Left ventricle myocardium superior (tissue), 1 donor: ENCODE data around the gene PCDHGA7. TPM values are rescaled to one million over a fixed set of nuclear protein-coding genes. Genes with fewer than 3 reads are reported as not detected.
"Not testable (repeated sequence)": the region's sequence is repeated elsewhere in the genome, so short reads cannot be mapped to it uniquely, and the experiment has no call there.

ENCODE experiments used
- ATAC-seq: fragments of 200-7000 bp; cut with Tn5 transposase; one replicate; pipeline ENCODE4 v1.9.1; 2020; ENCODE audit warnings: mild to moderate bottlenecking, moderate library complexity
- DNase-seq: peaks from one replicate; pipeline ENCODE4 v3.0.0-alpha.2; 2020
- intact Hi-C: fragments of 100-400 bp; cut with micrococcal nuclease; formaldehyde crosslinking; loops from one replicate; pipeline ENCODE4 v1.11.0; 2022
- total RNA-seq: library from RNA; stranded (reverse); fragmentation: NEBNext Ultra II Directional; extraction: Animal tissue kit (Norgen Biotek cat#: 25700); gene quantifications from one replicate; pipeline ENCODE4 v1.2.1, GENCODE V29; 2021
- donor health status: DM: no; HTN: yes; CAD: no; lungs with severe emphysema.

Gene PCDHGA7
- total RNA-seq, 1 donor from 2014 or later = 7.0 TPM

- intact Hi-C loops = loop anchor here (10.0 kb wide), 2 partner anchors 57 to 107 kb away; partner anchors contain the start of gene PCDHGC3
- peak; percentile 89 for DNase-seq
- ATAC-seq = peak; percentile 91
These were observed 35.1 kb downstream of the PCDHGA7 start, which contains the start of gene PCDHGB7 for GRCh38 chr5:141417494-141418172. Gene PCDHGB7 (plus strand): TSS chr5:141417677. CDS start chr5:141417860, 183 bp downstream.

- ATAC-seq (no peak), DNase-seq (no peak)
- intact Hi-C loops = loop anchor here (10.0 kb wide), 2 partner anchors 56 to 106 kb away; partner anchors contain the start of gene PCDHGC3
These were observed 36.7 kb downstream of the PCDHGA7 start for GRCh38 chr5:141419074-141419880.

GRCh38 chr5:141420855-141421488 lies 38.4 kb downstream of the PCDHGA7 start, which contains the start of gene PCDHGA11:
Gene PCDHGA11 (plus strand): TSS chr5:141421051. CDS start chr5:141421228, 177 bp downstream.
- peak; percentile 49 for ATAC-seq
- intact Hi-C loops = no loop called here

GRCh38 chr5:141421489-141421855 lies 38.9 kb downstream of the PCDHGA7 start:
- intact Hi-C loops = no loop called here
- ATAC-seq (no peak), DNase-seq (no peak)

More at GRCh38 chr5:141420855-141421488, 38.4 kb downstream of the PCDHGA7 start, which contains the start of gene PCDHGA11:
- no peak for DNase-seq

GRCh38 chr5:141422742-141423291 lies 40.3 kb downstream of the PCDHGA7 start:
- ATAC-seq = no peak
- DNase-seq = no peak
- intact Hi-C loops = no loop called here

GRCh38 chr5:141427783-141428426 lies 45.4 kb downstream of the PCDHGA7 start:
- intact Hi-C loops = no loop called here
- no peak for DNase-seq
- ATAC-seq = no peak

- DNase-seq = peak; percentile 65
These were observed 48.0 kb downstream of the PCDHGA7 start, which contains the start of gene PCDHGA12 for GRCh38 chr5:141430332-141431113. Gene PCDHGA12 (plus strand): TSS chr5:141430507. CDS start chr5:141430760, 253 bp downstream.

GRCh38 chr5:141431286-141431685 lies 48.7 kb downstream of the PCDHGA7 start:
- peak; percentile 40 for ATAC-seq
- intact Hi-C loops = no loop called here
- DNase-seq = no peak

More at GRCh38 chr5:141430332-141431113, 48.0 kb downstream of the PCDHGA7 start, which contains the start of gene PCDHGA12:
- ATAC-seq = peak; percentile 93
- intact Hi-C loops = no loop called here

GRCh38 chr5:141432308-141432707 lies 49.8 kb downstream of the PCDHGA7 start:
- intact Hi-C loops, DNase-seq, ATAC-seq: not testable (repeated sequence)

GRCh38 chr5:141432726-141433125 lies 50.2 kb downstream of the PCDHGA7 start:
- intact Hi-C loops, DNase-seq, ATAC-seq: not testable (repeated sequence)

- DNase-seq (no peak), ATAC-seq (no peak)
- intact Hi-C loops = no loop called here
These were observed 51.5 kb downstream of the PCDHGA7 start for GRCh38 chr5:141434006-141434405.

Other genes with a start within 250 kb of the PCDHGA7 start
- 3.1 TPM for gene PCDHB5, start 247.5 kb upstream of the PCDHGA7 start, total RNA-seq
- gene PCDHB6, start 232.7 kb upstream of the PCDHGA7 start, total RNA-seq = 0.32 TPM
- 0.77 TPM for gene PCDHB7, start 210.1 kb upstream of the PCDHGA7 start, total RNA-seq
- gene PCDHB8, start 205.0 kb upstream of the PCDHGA7 start, total RNA-seq = 1.8 TPM
- gene PCDHB16, start 200.4 kb upstream of the PCDHGA7 start, total RNA-seq = 2.7 TPM
- 0.59 TPM for gene PCDHB9, start 195.6 kb upstream of the PCDHGA7 start, total RNA-seq
- 0.64 TPM for gene PCDHB10, start 190.4 kb upstream of the PCDHGA7 start, total RNA-seq
- 0.74 TPM for gene PCDHB11, start 183.1 kb upstream of the PCDHGA7 start, total RNA-seq
- gene PCDHB12, start 174.0 kb upstream of the PCDHGA7 start, total RNA-seq = 1.3 TPM
- gene PCDHB13, start 168.8 kb upstream of the PCDHGA7 start, total RNA-seq = 1.7 TPM
- gene PCDHB14, start 159.4 kb upstream of the PCDHGA7 start, total RNA-seq = 2.5 TPM
- 2.6 TPM for gene PCDHB15, start 137.3 kb upstream of the PCDHGA7 start, total RNA-seq
- gene SLC25A2, start 78.7 kb upstream of the PCDHGA7 start, total RNA-seq = not detected
- 106 TPM for gene TAF7, start 62.0 kb upstream of the PCDHGA7 start, total RNA-seq
- 3.0 TPM for gene PCDHGA1, start 52.2 kb upstream of the PCDHGA7 start, total RNA-seq
- 6.0 TPM for gene PCDHGA2, start 44.0 kb upstream of the PCDHGA7 start, total RNA-seq
- 12.1 TPM for gene PCDHGA3, start 38.9 kb upstream of the PCDHGA7 start, total RNA-seq
- gene PCDHGB1, start 32.6 kb upstream of the PCDHGA7 start, total RNA-seq = 7.1 TPM
- 8.4 TPM for gene PCDHGA4, start 27.7 kb upstream of the PCDHGA7 start, total RNA-seq
- 8.7 TPM for gene PCDHGB2, start 22.7 kb upstream of the PCDHGA7 start, total RNA-seq
- 5.3 TPM for gene PCDHGA5, start 18.6 kb upstream of the PCDHGA7 start, total RNA-seq
- 7.2 TPM for gene PCDHGB3, start 12.5 kb upstream of the PCDHGA7 start, total RNA-seq
- 5.7 TPM for gene PCDHGA6, start 8.9 kb upstream of the PCDHGA7 start, total RNA-seq
- 5.4 TPM for gene PCDHGB4, start 5.0 kb downstream of the PCDHGA7 start, total RNA-seq
- gene PCDHGA8, start 9.9 kb downstream of the PCDHGA7 start, total RNA-seq = 9.1 TPM
- gene PCDHGB5, start 15.2 kb downstream of the PCDHGA7 start, total RNA-seq = 6.4 TPM
- gene PCDHGA9, start 20.0 kb downstream of the PCDHGA7 start, total RNA-seq = 4.5 TPM
- gene PCDHGB6, start 25.3 kb downstream of the PCDHGA7 start, total RNA-seq = 4.7 TPM
- 5.3 TPM for gene PCDHGA10, start 30.2 kb downstream of the PCDHGA7 start, total RNA-seq
- gene PCDHGB7, start 34.9 kb downstream of the PCDHGA7 start, total RNA-seq = 8.8 TPM
- 5.0 TPM for gene PCDHGA11, start 38.3 kb downstream of the PCDHGA7 start, total RNA-seq
- 5.1 TPM for gene PCDHGA12, start 47.8 kb downstream of the PCDHGA7 start, total RNA-seq
- 13.4 TPM for gene PCDHGC3, start 93.2 kb downstream of the PCDHGA7 start, total RNA-seq
- 2.5 TPM for gene PCDHGC4, start 102.3 kb downstream of the PCDHGA7 start, total RNA-seq
- 3.2 TPM for gene PCDHGC5, start 106.3 kb downstream of the PCDHGA7 start, total RNA-seq
- 36.6 TPM for gene DIAPH1, start 236.3 kb downstream of the PCDHGA7 start, total RNA-seq